CD4-positive, alpha-beta T cell treated with Interleukin-4 for 1 hour (primary cell): ENCODE results near the gene PIEZO1.

Experiments used
- DNase-seq, 2 donors: peaks; one replicate each; pipeline ENCODE4 v3.0.0-alpha.2; 2020 to 2022

Gene PIEZO1

DNA sequence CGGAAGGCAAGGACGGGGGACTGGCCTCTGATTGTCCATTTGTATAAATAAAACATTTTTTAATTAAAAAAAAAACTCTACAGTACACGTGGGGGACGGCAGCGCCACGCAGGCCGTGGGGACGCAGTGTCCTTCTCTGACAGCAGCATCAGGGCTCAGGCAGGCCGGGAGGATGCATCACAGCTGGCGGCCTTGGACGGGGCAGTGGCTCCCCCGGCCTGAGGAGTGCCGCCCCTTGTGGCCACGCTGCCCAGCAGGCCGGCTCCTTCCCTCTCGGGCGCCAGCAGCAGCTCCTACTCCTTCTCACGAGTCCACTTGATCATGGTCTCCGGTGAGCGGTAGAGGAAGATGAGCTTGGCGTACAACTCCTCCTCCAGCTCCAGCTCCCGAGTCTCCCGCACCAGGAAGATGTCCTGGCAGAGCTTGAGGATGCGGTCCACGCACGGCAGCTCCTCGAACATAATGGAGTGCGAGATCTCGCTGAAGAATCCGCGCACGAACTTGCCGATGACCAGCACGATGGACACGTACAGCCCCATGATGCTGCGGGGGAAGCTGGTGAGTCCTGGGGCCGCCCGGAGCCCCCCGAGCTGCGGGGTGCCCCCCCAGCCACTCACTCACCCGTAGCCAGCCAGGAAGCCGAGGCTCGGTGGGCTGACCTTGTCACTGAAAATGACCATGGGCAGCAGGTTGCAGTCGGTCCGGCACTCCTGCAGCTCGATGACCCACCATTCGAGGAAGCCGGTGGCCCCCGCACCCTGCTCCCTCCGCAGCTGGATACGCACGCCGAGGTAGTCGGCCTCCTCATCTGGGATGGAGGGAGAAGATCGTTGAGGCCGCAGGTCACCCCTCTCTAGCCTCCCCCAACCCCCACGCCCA, 69.5 kb downstream of the PIEZO1 start:
- no peak for DNase-seq

DNA sequence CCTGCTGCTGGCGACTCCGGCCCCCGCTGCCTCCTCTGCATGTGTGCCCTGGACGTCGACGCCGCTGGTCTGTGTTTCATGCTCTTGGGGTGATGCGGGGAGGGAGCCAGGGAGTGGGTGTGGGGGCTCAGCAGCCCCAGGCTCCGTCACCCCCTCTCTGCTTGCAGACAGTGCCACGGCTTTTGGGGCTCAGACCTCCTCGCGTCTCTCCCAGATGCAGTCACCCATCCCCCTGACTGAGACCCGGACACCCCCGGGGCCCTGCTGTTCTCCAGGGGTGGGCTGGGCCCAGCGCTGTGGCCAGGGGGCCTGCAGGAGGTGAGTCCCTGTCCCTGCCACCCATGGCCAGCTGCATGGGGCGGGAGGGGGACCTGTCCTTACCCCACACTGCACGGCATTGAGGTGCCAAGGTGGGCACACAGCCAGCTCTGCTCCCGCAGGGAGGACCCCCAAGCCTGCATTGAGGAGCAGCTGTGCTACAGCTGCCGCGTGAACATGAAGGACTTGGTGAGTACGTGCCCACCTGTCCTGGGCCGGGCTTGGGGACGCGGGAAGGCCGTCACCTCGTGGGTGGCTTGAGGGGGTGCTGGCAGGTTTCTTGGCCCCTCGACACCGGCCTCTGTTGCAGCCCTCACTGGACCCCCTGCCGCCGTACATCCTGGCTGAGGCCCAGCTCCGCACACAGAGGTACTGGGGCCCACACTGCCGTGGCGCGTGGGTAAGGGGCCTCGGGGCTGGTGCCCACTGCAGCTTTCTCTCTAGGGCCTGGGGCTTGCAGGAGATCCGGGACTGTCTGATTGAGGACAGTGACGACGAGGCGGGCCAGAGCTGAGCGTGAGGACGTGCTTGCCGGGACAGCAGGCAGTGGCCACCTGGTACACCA, 70.4 kb downstream of the PIEZO1 start:
- no peak for DNase-seq

DNA sequence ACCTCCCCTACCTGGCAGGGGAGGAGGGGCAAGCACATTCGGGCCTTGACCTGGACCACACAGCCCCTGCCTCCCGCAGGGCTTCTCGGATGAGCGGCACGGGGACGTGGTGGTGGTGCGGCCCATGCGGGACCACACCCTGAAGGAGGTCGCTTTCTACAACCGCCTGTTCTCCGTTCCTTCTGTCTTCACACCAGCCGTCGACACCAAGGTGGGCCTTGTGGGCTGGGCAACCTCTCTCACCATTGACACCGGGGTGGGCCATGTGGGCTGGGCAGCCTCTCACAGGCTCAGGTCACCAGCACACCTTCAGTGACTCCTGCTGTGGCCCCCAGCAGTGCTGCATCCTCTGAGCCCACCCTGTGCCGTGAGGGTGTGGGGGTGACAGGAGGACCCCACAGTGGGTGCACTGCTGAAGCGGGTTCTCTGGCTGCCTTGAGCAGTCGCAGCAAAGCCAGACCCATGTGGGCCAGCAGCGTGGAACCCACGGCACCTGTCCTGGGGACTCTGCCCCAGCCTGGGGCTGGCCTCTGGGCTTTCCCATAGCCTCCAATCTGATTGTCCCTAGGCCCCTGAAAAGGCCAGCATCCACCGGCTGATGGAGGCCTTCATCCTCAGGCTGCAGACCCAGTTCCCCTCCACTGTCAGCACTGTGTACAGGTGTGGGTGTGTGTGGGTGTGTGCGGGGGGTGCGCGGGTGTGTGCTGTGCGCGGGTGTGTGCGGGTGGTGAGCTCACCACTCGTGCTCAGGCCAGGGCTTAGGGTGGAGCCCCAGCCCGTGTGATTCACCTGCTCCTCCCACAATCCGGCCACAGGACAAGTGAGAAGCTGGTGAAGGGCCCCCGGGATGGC, 71.2 kb downstream of the PIEZO1 start:
- DNase-seq: no peak

DNA sequence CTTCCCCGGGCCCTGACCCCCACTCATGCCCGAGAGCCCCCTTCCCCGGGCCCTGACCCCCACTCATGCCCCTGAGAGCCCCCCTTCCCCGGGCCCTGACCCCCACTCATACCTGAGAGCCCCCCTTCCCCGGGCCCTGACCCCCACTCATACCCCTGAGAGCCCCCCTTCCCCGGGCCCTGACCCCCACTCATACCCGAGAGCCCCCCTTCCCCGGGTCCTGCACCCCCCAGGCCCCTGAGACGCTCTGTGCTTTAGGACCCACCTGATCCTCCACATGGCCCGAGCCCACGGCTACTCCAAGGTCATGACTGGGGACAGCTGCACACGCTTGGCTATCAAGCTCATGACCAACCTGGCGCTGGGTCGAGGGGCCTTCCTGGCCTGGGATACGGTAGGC, 72.0 kb downstream of the PIEZO1 start:
- no peak for DNase-seq

DNA sequence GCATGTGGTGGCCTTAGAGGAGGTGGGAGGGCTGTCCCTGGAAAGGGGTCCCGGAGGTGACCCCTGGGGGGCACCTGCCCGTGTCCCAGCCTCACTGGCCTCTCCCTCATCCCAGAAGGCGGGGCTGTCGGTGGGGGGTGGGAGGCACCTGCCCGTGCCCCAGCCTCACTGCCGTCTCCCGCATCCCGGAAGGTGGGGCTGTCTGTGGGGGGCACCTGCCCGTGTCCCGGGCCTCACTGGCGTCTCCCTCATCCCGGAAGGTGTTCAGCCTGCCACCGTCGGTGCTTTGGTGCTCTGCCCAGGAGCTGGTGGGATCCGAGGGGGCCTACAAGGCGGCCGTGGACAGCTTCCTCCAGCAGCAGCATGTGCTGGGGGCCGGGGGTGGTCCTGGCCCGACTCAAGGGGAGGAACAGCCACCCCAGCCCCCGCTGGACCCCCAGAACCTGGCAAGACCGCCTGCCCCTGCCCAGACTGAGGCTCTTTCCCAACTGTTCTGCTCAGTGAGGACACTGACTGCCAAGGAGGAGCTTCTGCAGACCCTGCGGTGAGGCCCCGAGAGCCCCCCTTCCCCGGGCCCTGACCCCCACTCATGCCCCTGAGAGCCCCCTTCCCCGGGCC, 72.5 kb downstream of the PIEZO1 start:
- DNase-seq: no peak

DNA sequence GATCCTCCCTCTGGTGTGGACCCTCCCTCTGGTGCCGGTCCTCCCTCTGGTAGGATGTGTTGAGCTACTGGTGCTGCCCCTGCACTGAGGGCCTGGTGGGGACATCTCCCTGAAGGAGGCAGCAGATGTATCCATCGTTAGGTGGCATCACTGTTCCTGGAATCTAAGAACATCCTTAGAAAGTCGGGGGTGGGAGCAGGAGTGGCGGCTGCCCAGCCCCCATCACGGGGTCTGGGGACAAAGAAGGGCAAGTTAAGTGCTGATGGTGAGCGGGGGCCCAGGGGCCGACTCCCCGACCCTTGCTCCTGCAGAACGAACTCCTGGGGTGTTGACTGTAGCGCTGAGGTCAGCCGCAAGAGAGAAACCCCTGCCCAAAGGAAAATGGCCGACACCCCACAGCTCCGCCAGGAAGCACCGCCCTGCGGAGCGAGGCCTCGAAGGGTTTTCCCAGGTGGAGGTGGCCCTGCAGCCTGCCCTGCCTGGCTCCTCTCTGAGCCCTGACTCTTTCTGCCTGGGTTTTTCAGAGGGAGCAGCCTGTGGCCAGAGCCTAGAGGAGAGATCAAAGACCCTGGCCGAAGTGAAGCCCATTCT, 73.2 kb downstream of the PIEZO1 start:
- DNase-seq: no peak

DNA sequence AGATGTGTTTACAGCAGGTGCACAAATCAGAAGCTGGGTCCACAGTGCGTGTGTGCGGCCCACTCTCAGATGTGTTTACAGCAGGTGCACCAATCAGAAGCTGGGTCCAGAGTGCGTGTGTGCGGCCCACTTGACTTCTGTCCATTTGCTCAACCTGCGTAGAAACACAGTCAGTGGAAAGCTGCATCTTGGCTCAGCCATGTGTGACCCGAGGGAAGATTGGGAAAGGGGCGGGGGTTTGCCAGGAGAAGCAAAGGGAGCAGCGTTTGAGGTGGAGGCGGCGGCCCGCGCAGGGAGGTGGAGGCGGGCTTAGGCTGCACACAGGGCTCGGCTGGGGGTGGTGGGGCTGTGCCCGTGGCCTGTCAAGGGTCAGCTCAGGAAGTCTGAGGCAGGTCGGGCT, 74.5 kb downstream of the PIEZO1 start:
- DNase-seq: no peak

DNA sequence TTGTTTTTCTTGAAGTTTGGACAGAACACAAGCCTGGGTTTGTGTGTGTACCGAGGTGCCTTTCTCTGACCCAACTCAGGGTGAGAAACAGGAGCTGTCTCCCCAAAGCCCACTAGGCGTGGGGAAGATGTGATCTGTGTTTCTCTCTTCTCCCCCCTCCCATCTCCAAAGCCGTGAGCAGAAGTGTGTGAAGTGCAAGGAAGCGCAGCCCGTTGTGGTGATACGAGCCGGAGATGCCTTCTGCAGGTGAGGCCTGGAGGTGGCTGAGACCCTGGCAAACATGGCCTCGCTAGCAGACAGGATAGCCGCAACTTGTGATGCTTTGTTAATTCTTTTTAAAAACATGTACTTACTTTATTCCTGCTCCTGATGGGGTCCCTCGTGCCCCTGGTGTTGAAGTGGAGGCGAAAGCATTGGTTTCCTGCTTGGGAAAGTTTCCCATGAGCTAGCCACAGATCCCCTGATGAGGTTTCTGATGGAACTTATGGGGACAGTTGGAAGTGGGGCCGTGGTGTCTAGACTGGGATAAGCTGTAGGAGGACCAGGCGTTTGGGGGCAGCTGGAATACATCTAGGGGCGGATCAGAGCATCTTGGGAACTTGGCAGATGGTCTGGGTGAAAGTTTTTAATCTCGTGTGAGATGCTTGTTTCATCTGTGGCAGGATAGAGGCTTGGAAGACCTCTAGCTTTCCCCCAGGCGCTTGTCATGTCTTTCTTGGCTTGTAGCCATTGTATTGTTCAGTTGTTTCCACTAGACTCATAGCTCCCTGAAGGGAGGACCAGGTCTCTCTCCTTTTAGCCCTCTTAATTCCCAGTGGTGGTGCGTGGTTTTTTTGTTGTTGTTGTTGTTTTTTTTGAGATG, 77.8 kb downstream of the PIEZO1 start:
- peak in 1 of 2 donors; percentile 11 for DNase-seq

DNA sequence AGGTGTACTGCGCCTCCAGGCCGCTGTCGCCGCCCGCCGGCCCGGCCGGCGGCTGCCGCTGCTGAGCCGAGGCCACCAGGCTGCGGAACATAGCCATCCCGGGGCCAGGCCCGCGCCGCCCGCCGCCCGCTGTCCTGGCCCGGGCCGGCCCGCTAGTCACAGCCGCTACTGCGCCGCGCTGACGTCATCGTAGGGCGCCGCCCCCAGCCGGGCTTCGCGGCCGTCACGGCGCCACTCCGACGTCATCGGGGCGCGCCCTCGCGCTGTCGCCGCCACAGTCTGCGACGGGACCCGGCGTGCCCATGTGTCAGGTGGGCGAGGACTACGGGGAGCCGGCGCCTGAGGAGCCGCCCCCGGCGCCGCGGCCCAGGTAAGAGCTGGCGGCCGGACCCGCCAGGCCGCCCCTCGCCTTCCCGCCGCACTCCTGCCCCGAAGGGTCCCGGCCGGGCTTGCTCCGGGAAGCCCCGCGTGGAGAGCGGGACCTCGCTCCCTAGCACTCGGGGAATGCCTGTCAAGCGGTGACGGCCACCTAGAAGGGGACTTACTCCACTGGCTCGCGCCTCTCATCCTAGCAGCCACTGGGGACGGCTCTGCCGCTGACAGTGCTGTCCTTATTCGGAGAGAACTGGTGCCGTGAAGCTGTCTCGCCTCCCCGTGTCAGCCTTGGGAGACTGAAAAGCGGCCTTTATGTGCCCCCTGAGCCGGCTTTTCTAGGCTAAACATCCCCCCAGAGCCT, 78.6 kb downstream of the PIEZO1 start, which contains the start of the genes CTU2 and RNF166:
Gene CTU2, plus strand, starts transcription at position 275 of the 736 bp plus-strand sequence. Its CDS starts 28 bp downstream, at position 303.
Gene RNF166, minus strand, starts transcription at position 180 of the 736 bp plus-strand sequence. Its CDS starts 83 bp downstream, at position 97.
- peak; percentile 88 to 90 for DNase-seq

DNA sequence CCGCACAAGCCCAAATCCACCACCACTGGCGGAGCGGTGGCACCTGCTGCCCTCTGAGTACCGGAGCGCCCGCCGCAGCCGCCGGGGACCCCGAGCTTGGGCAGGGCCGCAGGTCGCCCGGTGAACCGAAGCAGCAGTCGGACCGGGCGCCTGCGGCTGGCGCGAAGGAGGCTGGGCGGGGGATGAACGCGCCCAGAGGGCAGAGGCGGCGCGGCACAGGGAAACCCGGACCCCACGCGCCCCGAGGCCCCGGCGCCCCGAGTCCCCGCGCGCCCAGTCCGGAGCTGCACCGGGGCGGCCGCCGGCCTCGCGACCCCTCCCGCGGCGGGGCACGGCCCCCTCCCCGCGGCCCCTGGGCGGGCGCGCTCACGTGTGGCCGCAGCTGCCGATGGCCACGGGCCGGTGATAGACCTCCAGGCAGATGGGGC, 79.2 kb downstream of the PIEZO1 start:
- peak in 1 of 2 donors; percentile 10 for DNase-seq

DNA sequence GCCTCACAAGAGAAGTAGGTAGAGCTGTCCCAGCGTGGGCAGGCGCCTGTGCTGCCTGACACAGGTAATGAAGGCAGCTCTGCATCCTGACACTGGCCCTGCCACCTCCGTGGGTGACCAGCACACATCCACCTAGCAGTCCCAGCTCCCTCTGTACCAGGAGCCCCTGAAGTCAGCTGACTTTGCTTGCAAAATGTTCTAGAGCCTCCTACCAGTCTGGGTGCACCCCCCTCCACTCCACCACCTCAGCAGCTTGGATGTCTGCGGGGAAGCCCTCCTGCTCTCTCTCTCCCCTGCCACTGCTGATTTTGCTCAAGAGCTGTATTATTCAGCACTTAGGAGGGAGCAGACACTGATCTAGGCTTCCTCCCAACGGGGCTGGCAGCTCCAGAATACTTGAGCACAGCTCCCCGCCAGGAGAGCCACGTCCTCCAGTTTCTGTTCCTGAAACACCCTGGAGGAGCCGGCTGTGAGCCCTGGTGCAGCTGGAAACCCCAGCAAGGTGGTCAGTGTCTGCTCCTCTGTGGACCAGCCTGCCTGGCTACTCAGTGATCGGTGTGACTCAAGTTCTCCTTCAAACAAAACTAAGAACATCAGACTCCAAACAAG, 79.8 kb downstream of the PIEZO1 start:
- peak; percentile 37 to 39 for DNase-seq

DNA sequence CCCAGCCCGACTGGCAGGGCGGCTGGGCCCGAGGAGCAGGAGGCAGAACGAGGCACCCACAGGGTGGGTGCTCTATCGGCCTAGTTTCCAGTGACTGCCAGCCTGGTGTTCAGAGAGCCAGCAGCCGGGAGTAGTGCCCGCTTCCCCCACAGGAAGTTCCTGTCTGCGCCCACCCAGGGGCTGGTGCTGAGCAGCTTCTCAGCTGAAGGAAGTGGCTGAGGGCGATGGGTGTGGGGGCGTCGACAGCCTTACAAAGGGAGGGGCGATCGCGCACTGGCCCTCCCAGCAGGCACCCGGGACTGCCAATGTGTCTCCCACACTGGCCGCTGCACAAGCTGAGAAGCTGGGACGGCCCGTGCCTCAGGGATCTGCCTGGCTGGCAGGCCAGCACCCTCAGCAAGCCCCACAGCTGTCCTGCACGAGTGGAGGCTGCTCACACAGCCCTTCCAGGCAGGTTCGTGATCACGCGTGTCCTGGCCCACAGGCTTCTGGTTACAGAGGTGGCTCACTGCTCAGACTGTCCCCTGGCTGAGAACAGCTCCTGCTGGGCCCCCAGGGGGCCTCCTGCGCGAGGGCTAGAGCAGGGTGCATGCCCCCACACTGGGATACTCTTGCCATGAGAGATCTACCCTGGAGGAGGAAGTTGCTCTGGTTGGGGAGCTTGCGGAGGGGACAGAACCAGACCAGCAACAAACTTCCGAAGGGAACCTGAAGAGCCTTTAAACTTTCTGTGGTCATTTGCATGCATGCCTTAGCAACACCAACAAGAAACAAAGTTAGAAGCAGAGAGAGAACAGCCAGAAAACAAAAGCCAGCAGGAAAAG, 81.3 kb downstream of the PIEZO1 start:
- peak; percentile 67 to 74 for DNase-seq

DNA sequence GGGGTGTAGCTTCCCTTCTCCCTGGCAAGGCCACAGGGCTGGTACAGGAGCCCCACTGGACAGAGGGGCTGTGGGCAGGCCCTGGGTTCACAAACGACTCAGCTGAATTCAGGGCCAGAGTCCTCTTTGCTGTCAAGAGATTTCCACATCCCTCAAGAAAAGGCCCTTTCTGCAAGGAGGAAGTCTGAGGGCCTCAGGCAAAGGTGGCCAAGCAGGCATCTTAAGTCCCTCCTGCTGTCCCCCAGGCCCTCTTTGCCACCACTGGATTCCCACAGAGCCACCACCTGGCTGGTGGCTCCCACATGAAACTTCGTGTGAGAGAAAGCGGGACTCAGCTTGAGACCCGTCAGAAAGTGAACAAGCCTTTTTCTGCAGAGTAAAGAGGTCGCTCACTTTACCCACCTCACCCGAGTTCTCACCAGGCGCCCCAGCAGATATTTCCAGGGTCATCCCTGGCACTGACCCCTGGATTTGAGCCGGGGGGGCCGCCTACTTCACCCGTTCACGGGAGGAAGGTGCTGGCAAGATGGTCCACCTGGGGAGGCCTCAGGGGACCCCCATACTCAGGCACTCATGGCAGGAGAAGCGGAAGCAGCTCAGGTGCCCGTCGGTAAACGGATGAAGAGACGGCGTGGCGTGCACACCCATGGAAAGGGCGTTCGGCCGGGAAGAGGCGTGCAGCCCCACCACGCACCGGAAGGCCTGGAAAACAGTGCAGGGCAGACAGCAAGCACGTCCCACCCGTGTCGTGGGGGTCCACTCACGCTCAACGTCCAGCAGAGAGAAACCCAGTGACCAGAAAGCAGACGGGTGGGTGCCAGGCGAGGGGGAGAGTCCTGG, 82.4 kb downstream of the PIEZO1 start:
- DNase-seq: peak in 1 of 2 donors; percentile 21

DNA sequence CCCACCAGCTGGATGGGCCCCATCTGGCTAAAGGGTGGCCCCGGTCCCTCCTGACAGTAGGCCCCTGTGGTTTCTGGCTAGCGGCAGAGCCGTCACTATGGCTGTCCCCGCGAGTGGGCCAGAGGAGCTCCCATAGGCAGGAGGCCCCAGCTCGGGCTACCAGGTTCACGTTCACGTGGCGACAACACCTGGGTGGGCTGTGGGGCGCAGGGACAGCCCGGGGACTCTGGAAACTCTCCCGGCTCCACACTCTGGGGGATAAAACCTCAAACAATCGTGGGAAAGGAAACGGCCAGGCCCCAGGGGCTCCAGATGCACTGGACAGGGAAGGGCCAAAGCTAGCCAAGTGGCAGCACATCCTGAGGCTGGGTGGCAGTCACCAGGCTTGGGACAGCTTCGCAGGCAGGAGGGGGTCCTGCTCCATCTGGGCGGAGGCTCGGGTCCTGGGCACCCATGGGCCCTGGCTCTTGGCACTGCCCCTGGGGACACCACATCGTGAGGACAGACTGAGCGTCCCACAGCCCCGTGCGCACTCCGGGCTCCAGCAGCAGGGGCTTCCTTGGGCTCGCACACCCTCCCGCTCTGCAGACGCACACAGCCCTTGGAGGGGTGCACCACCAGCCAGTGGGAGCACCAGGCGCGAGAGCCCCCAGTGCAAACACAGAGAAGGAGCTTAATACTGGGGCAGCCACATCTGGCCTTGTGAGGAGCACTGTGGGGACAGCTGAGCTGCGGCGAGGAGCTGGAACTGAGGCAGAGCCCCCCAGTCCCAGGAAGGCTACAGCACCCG, 83.2 kb downstream of the PIEZO1 start:
- peak in 1 of 2 donors; percentile 19 for DNase-seq

DNA sequence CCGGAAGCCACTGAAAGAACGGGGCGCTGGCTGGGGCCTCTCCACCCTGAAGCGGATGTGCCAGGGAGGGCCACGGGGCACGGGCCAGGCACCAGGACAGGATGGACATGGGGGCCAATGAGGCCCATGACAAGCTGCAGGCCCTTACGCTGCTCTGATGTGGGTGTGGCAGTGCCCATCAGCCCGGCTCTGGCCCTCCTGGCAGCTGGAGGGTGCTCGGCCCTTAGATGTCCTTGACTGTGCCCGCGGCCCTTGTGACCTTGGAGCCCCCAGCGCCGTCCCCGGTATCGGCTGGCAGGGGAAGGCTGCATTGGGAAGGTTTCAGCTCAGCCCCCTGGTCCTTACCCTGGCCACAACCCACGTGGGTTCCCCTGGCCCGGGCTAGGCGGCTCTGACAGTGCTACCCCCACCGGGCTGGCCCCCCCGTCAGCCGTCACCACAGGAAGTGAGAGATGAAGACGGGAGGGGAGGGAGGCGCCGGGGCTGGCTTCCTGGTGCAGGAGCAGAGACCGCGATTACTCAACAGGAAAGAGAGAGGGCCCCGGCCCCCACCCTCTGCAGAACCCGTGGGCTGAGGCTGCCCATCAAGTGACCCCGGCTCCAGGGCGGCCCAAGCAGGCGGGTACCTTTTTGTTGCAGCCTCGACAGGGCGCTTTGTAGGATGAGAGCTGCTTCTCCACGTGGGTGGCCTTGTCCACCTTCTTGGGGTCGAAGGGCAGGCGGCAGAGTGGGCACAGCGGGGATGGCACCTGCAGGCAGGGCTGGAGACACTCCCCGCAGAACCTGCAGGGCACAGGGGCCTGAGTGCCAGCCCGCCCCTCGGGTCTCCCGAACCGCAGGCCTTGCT, 84.2 kb downstream of the PIEZO1 start:
- DNase-seq: peak; percentile 94

DNA sequence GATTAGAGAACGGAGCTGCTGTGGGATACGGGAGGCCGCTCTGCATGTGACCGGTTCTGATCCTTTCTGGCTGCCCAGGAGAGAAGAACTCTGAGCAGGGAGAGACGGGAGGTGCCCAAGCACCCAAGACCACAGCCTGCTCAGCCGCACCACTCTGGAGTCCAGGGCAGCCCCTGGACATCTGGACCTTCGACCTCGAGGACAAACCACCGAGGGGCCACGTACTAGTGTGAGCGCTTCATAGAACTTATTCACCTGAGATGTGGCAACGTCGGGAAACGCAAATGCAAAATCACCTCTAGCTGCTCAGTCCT, 84.7 kb downstream of the PIEZO1 start:
- no peak for DNase-seq
